Endothelial cell of umbilical vein (primary cell): Measurements from ENCODE around the gene GRM5. TPM values are rescaled to one million over a fixed set of nuclear protein-coding genes. Genes with fewer than 3 reads are reported as not detected.
"Not testable (repeated sequence)": the region's sequence is repeated elsewhere in the genome, so short reads cannot be mapped to it uniquely, and the experiment has no call there.

Source experiments
- BruUV-seq: library from RNA; stranded (reverse); fragments of 400-500 nt; replicated peaks from 2 replicates; lab custom pipeline; 2021; lab: Mats Ljungman, UMichigan
- CTCF ChIA-PET: fragments of 300-600, 350-600 bp; sonication (Branson Sonifier 250); formaldehyde crosslinking; loops from one replicate; lab custom pipeline; 2021; ENCODE audit warnings: antibody characterized with exemption, inconsistent platforms; lab: Charles Lee
- POLR2A ChIA-PET: fragments of 300-600, 350-600 bp; sonication (Branson Sonifier 250); formaldehyde crosslinking; loops from one replicate; lab custom pipeline; 2021; ENCODE audit warnings: antibody characterized with exemption, inconsistent platforms; lab: Charles Lee
- DNase-seq: peaks from one replicate; pipeline ENCODE4 v3.0.0-alpha.2; 2011; ENCODE audit warnings: low read depth, low spot score
- FAIRE-seq: peaks from 2 replicates; lab custom pipeline; 2011; peaks lifted over from hg19 to GRCh38; lab: Jason Lieb, UNC
- H2AFZ ChIP-seq: 2 replicates; pipeline ENCODE4 v1.6.0; 2012; ENCODE audit warnings: low read depth, low read length, control low read depth, inconsistent platforms
- H3K27ac ChIP-seq: 2 replicates; pipeline ENCODE4 v1.5.1; 2011; ENCODE audit warnings: low read depth, mild to moderate bottlenecking, control low read depth, low read length, moderate library complexity; ENCODE audit not compliant: insufficient read depth
- H3K27me3 ChIP-seq, 2 experiments: 2 replicates each; pipeline versions ENCODE4 v1.6.0 to v1.6.1; 2011; ENCODE audit warnings: low read length in 2 of 2, mixed read lengths in 1 of 2; ENCODE audit not compliant: control insufficient read depth in 2 of 2, insufficient read depth in 2 of 2
- H3K36me3 ChIP-seq, 2 experiments: 2 replicates in 1 of 2; 3 replicates in 1 of 2; pipeline ENCODE4 v1.5.1; 2011; ENCODE audit warnings: low read length in 2 of 2, mild to moderate bottlenecking in 1 of 2, moderate library complexity in 1 of 2; ENCODE audit not compliant: control insufficient read depth in 2 of 2, insufficient read depth in 2 of 2; ENCODE audit errors: extremely low read depth in 1 of 2
- H3K4me1 ChIP-seq: 3 replicates; pipeline ENCODE4 v1.5.1; 2011; ENCODE audit warnings: mild to moderate bottlenecking, low read length; ENCODE audit not compliant: control insufficient read depth, insufficient read depth; ENCODE audit errors: extremely low read depth
- H3K4me2 ChIP-seq: 2 replicates; pipeline ENCODE4 v1.6.1; 2011; ENCODE audit warnings: low read length, control low read depth, mixed read lengths; ENCODE audit not compliant: insufficient read depth
- H3K4me3 ChIP-seq, 3 experiments: fragments of 200-600 bp in 1 of 3; sonication (generic), shearing (Covaris generic) in 1 of 3; replicated peaks in 1 of 3; 2 replicates each; pipeline ENCODE4 v1.5.1; 2011 to 2016; ENCODE audit warnings: control low read depth in 3 of 3, low read length in 3 of 3, mild to moderate bottlenecking in 2 of 3, inconsistent platforms in 1 of 3, low read depth in 1 of 3, moderate library complexity in 1 of 3; ENCODE audit not compliant: insufficient read depth in 1 of 3
- H3K79me2 ChIP-seq: 2 replicates; pipeline ENCODE4 v1.6.0; 2012; ENCODE audit warnings: low read length, inconsistent platforms; ENCODE audit not compliant: control insufficient read depth, insufficient read depth
- H3K9ac ChIP-seq: replicated peaks from 2 replicates; pipeline ENCODE3; 2011; ENCODE audit warnings: low read length, control low read depth; ENCODE audit not compliant: insufficient read depth; ENCODE audit errors: extremely low read depth
- H3K9me1 ChIP-seq: replicated peaks from 3 replicates; pipeline ENCODE4 v1.6.0; 2011; ENCODE audit warnings: mild to moderate bottlenecking, low read length; ENCODE audit not compliant: control insufficient read depth, insufficient read depth; ENCODE audit errors: extremely low read depth
- H3K9me3 ChIP-seq: replicated peaks from 2 replicates; pipeline ENCODE4 v1.5.1; 2012; ENCODE audit warnings: low read length, inconsistent platforms; ENCODE audit not compliant: control insufficient read depth, insufficient read depth
- H4K20me1 ChIP-seq: replicated peaks from 2 replicates; pipeline ENCODE3; 2011; ENCODE audit warnings: mild to moderate bottlenecking, low read length; ENCODE audit not compliant: control insufficient read depth, insufficient read depth; ENCODE audit errors: extremely low read depth
- FOS ChIP-seq: IDR thresholded peaks from 2 replicates; pipeline ENCODE4 v1.6.1; 2011; ENCODE audit warnings: mild to moderate bottlenecking, low read length, moderate library complexity, borderline replicate concordance; ENCODE audit not compliant: insufficient read depth
- GATA2 ChIP-seq: IDR thresholded peaks from 2 replicates; pipeline ENCODE4 v1.7.0; 2011; ENCODE audit warnings: low read depth, mild to moderate bottlenecking, moderate library complexity, mixed read lengths, low read length; ENCODE audit not compliant: insufficient read length, insufficient read depth
- POLR2A ChIP-seq: IDR thresholded peaks from 2 replicates; pipeline ENCODE4 v1.6.1; 2012; ENCODE audit warnings: low read depth, mild to moderate bottlenecking, control low read depth, low read length
- dilution Hi-C: fragments of 300-500 bp; cut with MboI; formaldehyde crosslinking; loops from one replicate; pipeline ENCODE4 v1.15.0; 2019; ENCODE audit warnings: low sequenced_read_pairs; ENCODE audit not compliant: extremely low pct_ligation_motif_present
- intact Hi-C: fragments of 100-400 bp; cut with micrococcal nuclease; formaldehyde crosslinking; loops from one replicate; pipeline ENCODE4 v1.10.0; 2022
- polyA plus RNA-seq, 4 experiments: library from polyadenylated mRNA; depleted of rRNA in 3 of 4; stranded (reverse) in 3 of 4; unstranded in 1 of 4; fragments of >200 nt; gene quantifications; 2 replicates each; pipeline versions ENCODE4 v1.2.1 to v1.2.3, GENCODE V29; 2011 to 2012; ENCODE audit warnings: missing spikeins in 1 of 4
- total RNA-seq: library from RNA; stranded (reverse); gene quantifications from 2 replicates; pipeline ENCODE4 v1.2.3, GENCODE V29; 2021
- TF ChIP-seq, protein P1 (sequence below), 2 donors: IDR thresholded peaks; 1 replicate in 1 of 2; 2 replicates in 1 of 2; pipeline ENCODE4 v1.5.1; 2011; ENCODE audit warnings: low read length in 2 of 2, mild to moderate bottlenecking in 2 of 2, moderate library complexity in 2 of 2, control low read depth in 1 of 2, inconsistent platforms in 1 of 2, low read depth in 1 of 2; ENCODE audit not compliant: insufficient read depth in 1 of 2; ENCODE audit errors: extremely low read depth in 1 of 2

GRM5 gene
- total and polyA plus RNA-seq, 2 donors (not counting 3 experiments of a cell fraction or from before 2014, with no cell fraction given) = 0.10 to 0.11 TPM

DNA sequence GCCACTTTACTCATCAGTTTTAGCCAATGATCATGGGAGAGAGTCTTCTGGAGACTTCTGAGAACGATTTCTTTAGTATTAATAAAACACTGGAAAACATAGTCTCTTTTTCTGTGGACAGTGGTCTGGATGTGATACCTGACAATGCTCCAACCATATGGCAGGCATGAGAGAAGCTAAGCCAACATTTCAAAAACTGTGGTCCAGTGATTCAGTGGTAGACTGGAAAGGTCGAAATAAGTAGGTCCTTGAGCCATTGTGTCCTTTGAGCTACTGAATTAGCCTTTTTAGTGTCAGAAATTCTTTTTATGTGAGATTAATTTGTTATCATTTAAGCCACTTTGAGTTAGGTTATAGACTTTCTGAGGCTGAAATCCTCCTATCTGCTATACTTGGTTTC is 530.5 kb downstream of the GRM5 start:
- peak overlapping the region; percentile 88 for H3K27ac ChIP-seq
- H3K9me3 ChIP-seq = no peaks in the 10 kb centered on the region
- H3K79me2 ChIP-seq = no peaks in the 10 kb centered on the region
- dilution Hi-C loops (no loop called here), intact Hi-C loops (loop anchor here (5.0 kb wide), 1 partner anchor 253 kb away; no protein-coding TSS in a partner anchor)
- DNase-seq (no peak), FAIRE-seq (peak; percentile 15)
- H3K9ac ChIP-seq = peak overlapping the region; percentile 72
- H3K4me1 ChIP-seq = peaks cover 37% of the 10 kb centered on the region
- ChIA-PET POLR2A (interaction anchor here (1.0 kb wide), 2 partner anchors 19 to 197 kb away, joined by 4 read pairs; partner anchors contain the start of gene CTSC), CTCF (interaction anchor here (0.6 to 4.2 kb wide), 8 partner anchors 9 to 519 kb away, joined by 3 to 27 read pairs (median 4); no protein-coding TSS in a partner anchor)
- TF ChIP-seq POLR2A (no peak), FOS (no peak)
- TF ChIP-seq, protein P1, sequence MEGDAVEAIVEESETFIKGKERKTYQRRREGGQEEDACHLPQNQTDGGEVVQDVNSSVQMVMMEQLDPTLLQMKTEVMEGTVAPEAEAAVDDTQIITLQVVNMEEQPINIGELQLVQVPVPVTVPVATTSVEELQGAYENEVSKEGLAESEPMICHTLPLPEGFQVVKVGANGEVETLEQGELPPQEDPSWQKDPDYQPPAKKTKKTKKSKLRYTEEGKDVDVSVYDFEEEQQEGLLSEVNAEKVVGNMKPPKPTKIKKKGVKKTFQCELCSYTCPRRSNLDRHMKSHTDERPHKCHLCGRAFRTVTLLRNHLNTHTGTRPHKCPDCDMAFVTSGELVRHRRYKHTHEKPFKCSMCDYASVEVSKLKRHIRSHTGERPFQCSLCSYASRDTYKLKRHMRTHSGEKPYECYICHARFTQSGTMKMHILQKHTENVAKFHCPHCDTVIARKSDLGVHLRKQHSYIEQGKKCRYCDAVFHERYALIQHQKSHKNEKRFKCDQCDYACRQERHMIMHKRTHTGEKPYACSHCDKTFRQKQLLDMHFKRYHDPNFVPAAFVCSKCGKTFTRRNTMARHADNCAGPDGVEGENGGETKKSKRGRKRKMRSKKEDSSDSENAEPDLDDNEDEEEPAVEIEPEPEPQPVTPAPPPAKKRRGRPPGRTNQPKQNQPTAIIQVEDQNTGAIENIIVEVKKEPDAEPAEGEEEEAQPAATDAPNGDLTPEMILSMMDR (IDR thresholded peaks at IDR 0.05; ENCODE audit: extremely low read depth in 1 of 2, insufficient read depth in 1 of 2, low read depth in 1 of 2, low read length in 2 of 2) = no peak
- peak overlapping the region; percentile 83 for H3K4me2 ChIP-seq
- no peaks in the 10 kb centered on the region for H3K27me3 ChIP-seq
- no peaks in the 10 kb centered on the region for H3K36me3 ChIP-seq
- no TSS peak for BruUV-seq
- H2AFZ ChIP-seq = peak overlapping the region; percentile 7
- H3K4me3 ChIP-seq = no peak overlapping the region
- no peaks in the 10 kb centered on the region for H4K20me1 ChIP-seq
- H3K9me1 ChIP-seq = no peaks in the 10 kb centered on the region

DNA sequence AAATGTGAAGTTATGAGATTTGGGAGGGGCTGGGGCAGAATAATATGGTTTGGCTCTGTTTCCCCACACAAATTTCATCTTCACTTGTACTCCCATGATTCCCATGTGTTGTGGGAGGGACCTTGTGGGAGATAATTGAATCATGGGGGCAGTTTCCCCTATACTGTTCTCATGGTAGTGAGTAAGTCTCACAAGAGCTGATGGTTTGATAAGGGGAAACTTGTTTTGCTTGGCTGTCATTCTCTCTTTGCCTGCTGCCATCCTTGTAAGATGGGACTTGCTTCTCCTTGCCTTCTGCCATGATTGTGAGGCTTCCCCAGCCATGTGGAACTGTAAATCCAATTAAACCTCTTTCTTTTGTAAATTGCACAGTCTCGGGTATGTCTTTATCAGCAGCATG is 531.1 kb downstream of the GRM5 start:
- TF ChIP-seq GATA2 = peak; percentile 78
- H3K27me3 ChIP-seq, BruUV-seq, FAIRE-seq, H3K79me2 ChIP-seq, H3K9ac ChIP-seq, POLR2A ChIA-PET, H3K36me3 ChIP-seq, H2AFZ ChIP-seq, DNase-seq, H3K9me1 ChIP-seq, H3K4me2 ChIP-seq, dilution Hi-C loops, H3K4me3 ChIP-seq, H3K9me3 ChIP-seq, H4K20me1 ChIP-seq: not testable (repeated sequence)
- intact Hi-C loops = loop anchor here (5.0 kb wide), 1 partner anchor 252 kb away; no protein-coding TSS in a partner anchor
- peaks cover 37% of the 10 kb centered on the region for H3K4me1 ChIP-seq
- peak overlapping the region; percentile 88 for H3K27ac ChIP-seq
- CTCF ChIA-PET = interaction anchor here (1.5 kb wide), 1 partner anchor 50 kb away, joined by 4 read pairs; no protein-coding TSS in a partner anchor
